SK-N-SH (cell line): ENCODE data around the gene PYGM. TPM values are rescaled to one million over a fixed set of nuclear protein-coding genes. Genes with fewer than 3 reads are reported as not detected.

Source experiments
- CTCF ChIA-PET: fragments of 300-600, 350-600 bp; formaldehyde crosslinking; extraction: SDS; loops from one replicate; lab custom pipeline; 2021; lab: Yijun Ruan, JAX
- POLR2A ChIA-PET: fragments of 350-600 bp; sonication (Branson Sonifier 250); formaldehyde crosslinking; extraction: SDS; loops from one replicate; lab custom pipeline; 2020; ENCODE audit warnings: antibody characterized with exemption, inconsistent platforms; lab: Yijun Ruan, JAX
- DNase-seq: peaks from one replicate; pipeline ENCODE4 v3.0.0; 2012
- H2AFZ ChIP-seq: fragments of 200-600 bp; sonication (generic); 2 replicates; pipeline ENCODE4 v1.8.1; 2016; ENCODE audit warnings: antibody characterized with exemption, mild to moderate bottlenecking, low read depth
- H3F3A ChIP-seq: fragments of 200-600 bp; sonication (generic); replicated peaks from 2 replicates; pipeline ENCODE3; 2016; ENCODE audit warnings: antibody characterized with exemption, mild to moderate bottlenecking; ENCODE audit not compliant: insufficient read depth
- H3K27ac ChIP-seq, 2 experiments: fragments of 200-500 bp in 1 of 2; fragments of 200-600 bp in 1 of 2; sonication (Bioruptor generic) in 1 of 2; sonication (generic), shearing (Covaris generic) in 1 of 2; 2 replicates each; pipeline versions ENCODE4 v1.5.1 to v1.6.1; 2014 to 2016; ENCODE audit warnings: low read depth in 2 of 2, inconsistent platforms in 1 of 2, low read length in 1 of 2, mild to moderate bottlenecking in 1 of 2, mixed read lengths in 1 of 2
- H3K27me3 ChIP-seq: fragments of 200-600 bp; sonication (generic), shearing (Covaris generic); 2 replicates; pipeline ENCODE4 v1.6.1; 2016; ENCODE audit warnings: mixed run types; ENCODE audit not compliant: insufficient read depth
- H3K36me3 ChIP-seq, 2 experiments: fragments of 200-500 bp in 1 of 2; fragments of 200-600 bp in 1 of 2; sonication (Bioruptor generic) in 1 of 2; sonication (generic) in 1 of 2; replicated peaks in 1 of 2; 2 replicates each; pipeline versions ENCODE3 to v1.5.1; 2014 to 2016; ENCODE audit warnings: low read length in 1 of 2, mild to moderate bottlenecking in 1 of 2; ENCODE audit not compliant: insufficient read depth in 2 of 2, control insufficient read depth in 1 of 2
- H3K4me1 ChIP-seq, 2 experiments: fragments of 200-500 bp in 1 of 2; fragments of 200-600 bp in 1 of 2; sonication (Bioruptor generic) in 1 of 2; sonication (generic), shearing (Covaris generic) in 1 of 2; 2 replicates each; pipeline versions ENCODE4 v1.5.1 to v1.6.1; 2014 to 2016; ENCODE audit warnings: low read depth in 1 of 2, low read length in 1 of 2, mixed run types in 1 of 2; ENCODE audit not compliant: insufficient read depth in 2 of 2, control insufficient read depth in 1 of 2
- H3K4me2 ChIP-seq: fragments of 200-600 bp; sonication (generic), shearing (Covaris generic); 2 replicates; pipeline ENCODE4 v1.6.1; 2017; ENCODE audit warnings: mixed run types
- H3K4me3 ChIP-seq, 2 experiments: fragments of 200-500 bp in 1 of 2; fragments of 200-600 bp in 1 of 2; sonication (Bioruptor generic) in 1 of 2; sonication (generic), shearing (Covaris generic) in 1 of 2; 2 replicates each; pipeline versions ENCODE4 v1.5.1 to v1.8.1; 2014 to 2016; ENCODE audit warnings: low read depth in 2 of 2, inconsistent platforms in 1 of 2, low read length in 1 of 2, mild to moderate bottlenecking in 1 of 2, mixed read lengths in 1 of 2, moderate library complexity in 1 of 2
- H3K79me2 ChIP-seq: fragments of 200-600 bp; sonication (generic); 2 replicates; pipeline ENCODE4 v1.8.1; 2017; ENCODE audit warnings: mild to moderate bottlenecking; ENCODE audit not compliant: insufficient read depth
- H3K9ac ChIP-seq: fragments of 200-600 bp; sonication (generic); 2 replicates; pipeline ENCODE4 v1.6.1; 2017; ENCODE audit warnings: mixed run types
- H3K9me2 ChIP-seq: fragments of 200-600 bp; sonication (generic); 2 replicates; pipeline ENCODE4 v1.6.1; 2017; ENCODE audit warnings: mixed run types
- H3K9me3 ChIP-seq: fragments of 200-600 bp; sonication (generic); 2 replicates; pipeline ENCODE4 v1.6.1; 2017; ENCODE audit warnings: mixed run types, mild to moderate bottlenecking, moderate library complexity
- H4K20me1 ChIP-seq: fragments of 200-600 bp; sonication (generic); 2 replicates; pipeline ENCODE4 v1.6.1; 2017; ENCODE audit warnings: mild to moderate bottlenecking, mixed run types; ENCODE audit not compliant: insufficient read depth
- FOXJ3 ChIP-seq: sonication (generic); formaldehyde crosslinking; IDR thresholded peaks from 2 replicates; pipeline ENCODE4 v1.5.1; 2020; ENCODE audit warnings: mild to moderate bottlenecking, missing genetic modification reagents
- FOXM1 ChIP-seq: IDR thresholded peaks from 2 replicates; pipeline ENCODE4 v1.4.0; 2012; ENCODE audit warnings: low read depth, mild to moderate bottlenecking
- GABPA ChIP-seq: IDR thresholded peaks from 2 replicates; pipeline ENCODE4 v1.4.0; 2012; ENCODE audit warnings: low read depth, mild to moderate bottlenecking
- JUND ChIP-seq: IDR thresholded peaks from 2 replicates; pipeline ENCODE4 v1.4.0; 2012
- MEF2A ChIP-seq: IDR thresholded peaks from 2 replicates; pipeline ENCODE4 v1.4.0; 2012; ENCODE audit warnings: low read depth, borderline replicate concordance
- NFIC ChIP-seq: IDR thresholded peaks from 2 replicates; pipeline ENCODE4 v1.4.0; 2012; ENCODE audit warnings: borderline replicate concordance
- NRF1 ChIP-seq: IDR thresholded peaks from 2 replicates; pipeline ENCODE4 v1.6.1; 2012; ENCODE audit warnings: low read depth, mild to moderate bottlenecking, low read length
- POLR2AphosphoS5 ChIP-seq: IDR thresholded peaks from 2 replicates; pipeline ENCODE4 v1.6.1; 2012; ENCODE audit warnings: low read depth, low read length
- RAD21 ChIP-seq: IDR thresholded peaks from 2 replicates; pipeline ENCODE4 v1.6.1; 2012; ENCODE audit warnings: mild to moderate bottlenecking, low read length
- RCOR1 ChIP-seq: fragments of 150-350 bp; IDR thresholded peaks from 2 replicates; pipeline ENCODE4 v1.6.1; 2017; ENCODE audit warnings: antibody characterized with exemption, low read length
- RFX5 ChIP-seq: IDR thresholded peaks from 2 replicates; pipeline ENCODE4 v1.6.1; 2012; ENCODE audit warnings: mild to moderate bottlenecking, improper control_type of control experiment, low read length
- RXRA ChIP-seq: IDR thresholded peaks from 2 replicates; pipeline ENCODE4 v1.4.0; 2012; ENCODE audit warnings: low read depth, mild to moderate bottlenecking, borderline replicate concordance
- SIN3A ChIP-seq: IDR thresholded peaks from 2 replicates; pipeline ENCODE4 v1.6.1; 2012; ENCODE audit warnings: low read depth, mild to moderate bottlenecking, low read length, moderate library complexity, borderline replicate concordance
- SMC3 ChIP-seq: IDR thresholded peaks from 2 replicates; pipeline ENCODE4 v1.6.1; 2012; ENCODE audit warnings: low read depth, low read length, improper control_type of control experiment
- USF1 ChIP-seq: IDR thresholded peaks from 2 replicates; pipeline ENCODE4 v1.4.0; 2012; ENCODE audit warnings: low read depth, borderline replicate concordance
- YY1 ChIP-seq: IDR thresholded peaks from 2 replicates; pipeline ENCODE4 v1.4.0; 2012; ENCODE audit warnings: low read depth, mild to moderate bottlenecking
- ZBTB33 ChIP-seq: IDR thresholded peaks from 2 replicates; pipeline ENCODE4 v1.4.0; 2012; ENCODE audit warnings: low read depth, borderline replicate concordance
- WGBS: methylation state at CpG from one replicate; pipeline ENCODE4 v1.1.6; 2017; ENCODE audit warnings: low lambda C conversion rate; 5-methylcytosine and 5-hydroxymethylcytosine counted together
- polyA plus RNA-seq, 3 experiments: library from polyadenylated mRNA; depleted of rRNA; stranded (reverse); fragments of >200 nt; gene quantifications; 2 replicates each; pipeline ENCODE4 v1.2.3, GENCODE V29; 2012

PYGM gene
- polyA plus RNA-seq, 1 of the 3 experiments (the other 2 are of a cell fraction): 0.08 TPM

GRCh38 chr11:64802370-64803157 is 42.8 kb upstream of the PYGM start:
- Histone ChIP-seq H3K4me2 (peak overlapping the region; percentile 89), H4K20me1 (no peaks in the 10 kb centered on the region), H3K4me1 (peaks cover 7 to 18% of the 10 kb centered on the region in 2 experiments; a peak in 2 of 4 replicates), H3K79me2 (no peaks in the 10 kb centered on the region), H3K9ac (peak overlapping the region; percentile 43), H3K9me3 (no peaks in the 10 kb centered on the region), H3K4me3 (peak overlapping the region; percentile 68 to 69), H3K27me3 (no peaks in the 10 kb centered on the region), H3K27ac (peak overlapping the region in 1 of 2 experiments; percentile 62; a peak in 1 of 4 replicates), H3K36me3 (peaks cover 0 to 34% of the 10 kb centered on the region in 2 experiments), H2AFZ (peak overlapping the region; percentile 72; the same call in 1 of the 2 replicates), H3F3A (peaks cover 3% of the 10 kb centered on the region), H3K9me2 (no peaks in the 10 kb centered on the region)
- 9% methylated on average over 17 of the region's 54 CpGs for WGBS
- ChIA-PET CTCF (interaction anchor here (0.8 to 3.3 kb wide), 6 partner anchors 10 to 297 kb away, joined by 3 to 20 read pairs (median 4); partner anchors contain the start of gene CDC42BPG), POLR2A (interaction anchor here (0.9 kb wide), 1 partner anchor 332 kb away, joined by 3 read pairs; no protein-coding TSS in a partner anchor)
- DNase-seq: peak; percentile 61
- TF ChIP-seq RCOR1 (0 out of 2 replicates have a peak, but pooled peaks have one; percentile 7), YY1 (no peak), MEF2A (no peak), NRF1 (no peak), RXRA (no peak), SMC3 (no peak)

GRCh38 chr11:64801561-64802369 is 42.0 kb upstream of the PYGM start:
- Histone ChIP-seq H3K36me3 (peaks cover 0 to 31% of the 10 kb centered on the region in 2 experiments), H3K9ac (peak overlapping the region; percentile 43; the same call in 1 of the 2 replicates), H3K4me2 (peak overlapping the region; percentile 89), H3K4me3 (peak overlapping the region; percentile 68 to 69; a peak in 3 of 4 replicates), H4K20me1 (no peaks in the 10 kb centered on the region)
- POLR2A ChIA-PET: interaction anchor here (0.9 kb wide), 1 partner anchor 333 kb away, joined by 3 read pairs; no protein-coding TSS in a partner anchor
- TF ChIP-seq NRF1 (no peak), GABPA (no peak), YY1 (no peak)
- TF ChIP-seq, all 33 proteins: peak for 0
- peaks cover 7 to 18% of the 10 kb centered on the region in 2 experiments; a peak in 2 of 4 replicates for H3K4me1 ChIP-seq
- CTCF ChIA-PET: interaction anchor here (1.0 to 3.3 kb wide), 3 partner anchors 15 to 298 kb away, joined by 3 to 20 read pairs (median 4); no protein-coding TSS in a partner anchor
- peak; percentile 17 for DNase-seq
- no peak overlapping the region; a peak in 1 of 4 replicates for H3K27ac ChIP-seq
- 100% methylated on average over 3 of the region's 13 CpGs for WGBS
- no peaks in the 10 kb centered on the region for H3K27me3 ChIP-seq
- H3K9me2 ChIP-seq: no peaks in the 10 kb centered on the region
- no peak overlapping the region for H2AFZ ChIP-seq
- H3F3A ChIP-seq: peaks cover 3% of the 10 kb centered on the region
- H3K9me3 ChIP-seq: no peaks in the 10 kb centered on the region
- no peaks in the 10 kb centered on the region for H3K79me2 ChIP-seq

GRCh38 chr11:64801158-64801464 is 41.3 kb upstream of the PYGM start:
- H3K9ac ChIP-seq: no peak overlapping the region
- no peak overlapping the region for H3K4me3 ChIP-seq
- no peaks in the 10 kb centered on the region for H3K9me3 ChIP-seq
- ChIA-PET POLR2A (no interaction called here), CTCF (interaction anchor here (0.9 to 1.9 kb wide), 3 partner anchors 8 to 93 kb away, joined by 4 to 6 read pairs (median 4); no protein-coding TSS in a partner anchor)
- H3K27ac ChIP-seq: no peak overlapping the region; a peak in 1 of 4 replicates
- H3K36me3 ChIP-seq: peaks cover 0 to 32% of the 10 kb centered on the region in 2 experiments
- 93% methylated on average over 5 of the region's 9 CpGs for WGBS
- H3K9me2 ChIP-seq: no peaks in the 10 kb centered on the region
- H3K79me2 ChIP-seq: no peaks in the 10 kb centered on the region
- H3K4me1 ChIP-seq: peaks cover 7 to 18% of the 10 kb centered on the region in 2 experiments; a peak in 2 of 4 replicates
- no peaks in the 10 kb centered on the region for H3K27me3 ChIP-seq
- peaks cover 3% of the 10 kb centered on the region for H3F3A ChIP-seq
- no peak overlapping the region for H3K4me2 ChIP-seq
- DNase-seq: no peak
- no peaks in the 10 kb centered on the region for H4K20me1 ChIP-seq
- no peak overlapping the region for H2AFZ ChIP-seq
- TF ChIP-seq USF1 (no peak), FOXJ3 (CRISPR knock-in tag) (no peak), NFIC (no peak), FOXM1 (no peak), ZBTB33 (no peak), SIN3A (no peak), RAD21 (no peak), RFX5 (no peak), JUND (no peak), POLR2AphosphoS5 (no peak)
